H9 (cell line): ENCODE measurements around the gene COL27A1. TPM values are rescaled to one million over a fixed set of nuclear protein-coding genes. Genes with fewer than 3 reads are reported as not detected.

Source experiments
- DNase-seq: peaks from one replicate; pipeline ENCODE4 v3.0.0-alpha.2; 2017
- H2AFZ ChIP-seq: one replicate; pipeline ENCODE4 v1.6.1; 2013; ENCODE audit warnings: mild to moderate bottlenecking, low read length, control low read depth, moderate library complexity
- H2AK5ac ChIP-seq: 2 replicates; pipeline ENCODE4 v1.6.1; 2013; ENCODE audit warnings: low read length, control low read depth, mixed read lengths; ENCODE audit not compliant: insufficient read length
- H2BK120ac ChIP-seq: one replicate; pipeline ENCODE4 v1.6.1; 2013; ENCODE audit warnings: low read depth, mild to moderate bottlenecking, low read length, control low read depth, inconsistent platforms; ENCODE audit not compliant: poor library complexity, severe bottlenecking
- H2BK12ac ChIP-seq: 2 replicates; pipeline ENCODE4 v1.6.1; 2013; ENCODE audit warnings: low read length, control low read depth, mixed read lengths, low read depth; ENCODE audit not compliant: insufficient read length
- H2BK15ac ChIP-seq: 2 replicates; pipeline ENCODE4 v1.6.1; 2013; ENCODE audit warnings: low read depth, low read length, control low read depth
- H2BK20ac ChIP-seq: one replicate; pipeline ENCODE4 v1.6.1; 2013; ENCODE audit warnings: low read depth, mild to moderate bottlenecking, low read length, control low read depth, inconsistent platforms; ENCODE audit not compliant: poor library complexity, severe bottlenecking
- H2BK5ac ChIP-seq: 2 replicates; pipeline ENCODE4 v1.6.1; 2013; ENCODE audit warnings: low read length, control low read depth, mixed read lengths; ENCODE audit not compliant: insufficient read length
- H3K14ac ChIP-seq: 2 replicates; pipeline ENCODE4 v1.6.1; 2013; ENCODE audit warnings: low read length, control low read depth; ENCODE audit not compliant: insufficient read depth
- H3K18ac ChIP-seq: 2 replicates; pipeline ENCODE4 v1.6.1; 2013; ENCODE audit warnings: low read depth, mild to moderate bottlenecking, mixed read lengths, low read length, control low read depth; ENCODE audit not compliant: insufficient read length
- H3K23ac ChIP-seq: 2 replicates; pipeline ENCODE4 v1.6.1; 2013; ENCODE audit warnings: low read length, control low read depth, mixed read lengths, low read depth; ENCODE audit not compliant: insufficient read length
- H3K23me2 ChIP-seq: 2 replicates; pipeline ENCODE4 v1.6.1; 2013; ENCODE audit warnings: low read depth, mild to moderate bottlenecking, mixed read lengths, low read length, control low read depth; ENCODE audit not compliant: insufficient read length, poor library complexity, severe bottlenecking
- H3K27ac ChIP-seq: 2 replicates; pipeline ENCODE4 v1.5.1; 2013; ENCODE audit warnings: low read length, control low read depth, mixed read lengths, low read depth; ENCODE audit not compliant: insufficient read length
- H3K27me3 ChIP-seq: 2 replicates; pipeline ENCODE4 v1.6.1; 2013; ENCODE audit warnings: low read length, control low read depth, inconsistent platforms; ENCODE audit not compliant: insufficient read depth
- H3K4ac ChIP-seq: 2 replicates; pipeline ENCODE4 v1.6.1; 2013; ENCODE audit warnings: low read depth, mild to moderate bottlenecking, control low read depth, inconsistent platforms, low read length, moderate library complexity
- H3K4me1 ChIP-seq: 2 replicates; pipeline ENCODE4 v1.6.1; 2013; ENCODE audit warnings: low read length, control low read depth, inconsistent platforms; ENCODE audit not compliant: insufficient read depth
- H3K4me2 ChIP-seq: 2 replicates; pipeline ENCODE4 v1.6.1; 2013; ENCODE audit warnings: low read length, control low read depth, mixed read lengths; ENCODE audit not compliant: insufficient read length, insufficient read depth
- H3K56ac ChIP-seq: 2 replicates; pipeline ENCODE4 v1.6.1; 2013; ENCODE audit warnings: low read depth, mild to moderate bottlenecking, mixed read lengths, low read length, control low read depth; ENCODE audit not compliant: insufficient read length
- H3K79me1 ChIP-seq: 2 replicates; pipeline ENCODE4 v1.6.1; 2013; ENCODE audit warnings: low read depth, mild to moderate bottlenecking, moderate library complexity, low read length, control low read depth, inconsistent platforms; ENCODE audit not compliant: insufficient read depth, poor library complexity, severe bottlenecking
- H3K79me2 ChIP-seq: 2 replicates; pipeline ENCODE4 v1.6.1; 2013; ENCODE audit warnings: low read length, control low read depth, inconsistent platforms; ENCODE audit not compliant: insufficient read depth
- H3K9ac ChIP-seq: 2 replicates; pipeline ENCODE4 v1.6.1; 2013; ENCODE audit warnings: low read length, control low read depth, mixed read lengths; ENCODE audit not compliant: insufficient read length; ENCODE audit errors: extremely low read depth
- H3K9me3 ChIP-seq: one replicate; pipeline ENCODE4 v1.6.1; 2013; ENCODE audit warnings: low read depth, low read length, inconsistent platforms; ENCODE audit not compliant: control insufficient read depth
- H3T11ph ChIP-seq: one replicate; pipeline ENCODE4 v1.6.1; 2013; ENCODE audit warnings: mild to moderate bottlenecking, low read length, control low read depth, inconsistent platforms
- H4K20me1 ChIP-seq: one replicate; pipeline ENCODE4 v1.6.1; 2013; ENCODE audit not compliant: control insufficient read depth, insufficient read length, insufficient read depth
- H4K5ac ChIP-seq: 2 replicates; pipeline ENCODE4 v1.6.1; 2013; ENCODE audit warnings: low read depth, mild to moderate bottlenecking, mixed read lengths, low read length, control low read depth; ENCODE audit not compliant: insufficient read length
- H4K8ac ChIP-seq: replicated peaks from 2 replicates; pipeline ENCODE4 v1.6.1; 2013; ENCODE audit warnings: low read length, control low read depth, mixed read lengths, low read depth; ENCODE audit not compliant: insufficient read length
- H4K91ac ChIP-seq: 2 replicates; pipeline ENCODE4 v1.6.1; 2013; ENCODE audit warnings: low read depth, mild to moderate bottlenecking, moderate library complexity, mixed read lengths, low read length, control low read depth; ENCODE audit not compliant: insufficient read length
- H3K27ac Mint-ChIP-seq, 3 experiments: 2 replicates in 2 of 3; 3 replicates in 1 of 3; pipeline ENCODE4 v1.8.0; 2020 to 2021; ENCODE audit warnings: mixed read lengths in 3 of 3, mild to moderate bottlenecking in 1 of 3, moderate library complexity in 1 of 3
- H3K27me3 Mint-ChIP-seq: 2 replicates; pipeline ENCODE4 v1.8.0; 2021; ENCODE audit warnings: low read depth, mild to moderate bottlenecking, moderate library complexity, mixed read lengths
- H3K36me3 Mint-ChIP-seq, 3 experiments: 2 replicates in 2 of 3; 3 replicates in 1 of 3; pipeline ENCODE4 v1.8.0; 2020 to 2021; ENCODE audit warnings: low read depth in 3 of 3, mixed read lengths in 3 of 3; ENCODE audit not compliant: insufficient read depth in 1 of 3
- H3K4me1 Mint-ChIP-seq, 2 experiments: 2 replicates each; pipeline ENCODE4 v1.8.0; 2020; ENCODE audit warnings: mixed read lengths in 2 of 2
- H3K4me3 Mint-ChIP-seq, 2 experiments: 2 replicates in 1 of 2; 3 replicates in 1 of 2; pipeline ENCODE4 v1.8.0; 2020 to 2021; ENCODE audit warnings: mild to moderate bottlenecking in 2 of 2, mixed read lengths in 2 of 2, moderate library complexity in 1 of 2
- H3K9me3 Mint-ChIP-seq, 2 experiments: 2 replicates in 1 of 2; 3 replicates in 1 of 2; pipeline ENCODE4 v1.8.0; 2020; ENCODE audit warnings: mild to moderate bottlenecking in 2 of 2, mixed read lengths in 2 of 2, moderate library complexity in 1 of 2
- WGBS: extraction: QIAGEN DNeasy Blood & Tissue Kit; methylation state at CpG from one replicate; pipeline ENCODE4 v1.1.7; 2013; ENCODE audit warnings: missing lambda C conversion rate, low lambda C conversion rate, mixed read lengths; ENCODE audit not compliant: insufficient read length; ENCODE audit errors: extremely low coverage; 5-methylcytosine and 5-hydroxymethylcytosine counted together
- total RNA-seq: library from RNA; stranded (reverse); gene quantifications from 2 replicates; pipeline ENCODE4 v1.2.1, GENCODE V29; 2021
- TF ChIP-seq, protein P1 (sequence below): fragments of 200-600 bp; sonication (generic); conservative IDR thresholded peaks from 3 replicates; pipeline ENCODE4 v1.8.0; 2021; ENCODE audit warnings: antibody characterized with exemption, mild to moderate bottlenecking

COL27A1 gene
- total RNA-seq, 1 experiment from 2014 or later, result 17.9 TPM

DNA sequence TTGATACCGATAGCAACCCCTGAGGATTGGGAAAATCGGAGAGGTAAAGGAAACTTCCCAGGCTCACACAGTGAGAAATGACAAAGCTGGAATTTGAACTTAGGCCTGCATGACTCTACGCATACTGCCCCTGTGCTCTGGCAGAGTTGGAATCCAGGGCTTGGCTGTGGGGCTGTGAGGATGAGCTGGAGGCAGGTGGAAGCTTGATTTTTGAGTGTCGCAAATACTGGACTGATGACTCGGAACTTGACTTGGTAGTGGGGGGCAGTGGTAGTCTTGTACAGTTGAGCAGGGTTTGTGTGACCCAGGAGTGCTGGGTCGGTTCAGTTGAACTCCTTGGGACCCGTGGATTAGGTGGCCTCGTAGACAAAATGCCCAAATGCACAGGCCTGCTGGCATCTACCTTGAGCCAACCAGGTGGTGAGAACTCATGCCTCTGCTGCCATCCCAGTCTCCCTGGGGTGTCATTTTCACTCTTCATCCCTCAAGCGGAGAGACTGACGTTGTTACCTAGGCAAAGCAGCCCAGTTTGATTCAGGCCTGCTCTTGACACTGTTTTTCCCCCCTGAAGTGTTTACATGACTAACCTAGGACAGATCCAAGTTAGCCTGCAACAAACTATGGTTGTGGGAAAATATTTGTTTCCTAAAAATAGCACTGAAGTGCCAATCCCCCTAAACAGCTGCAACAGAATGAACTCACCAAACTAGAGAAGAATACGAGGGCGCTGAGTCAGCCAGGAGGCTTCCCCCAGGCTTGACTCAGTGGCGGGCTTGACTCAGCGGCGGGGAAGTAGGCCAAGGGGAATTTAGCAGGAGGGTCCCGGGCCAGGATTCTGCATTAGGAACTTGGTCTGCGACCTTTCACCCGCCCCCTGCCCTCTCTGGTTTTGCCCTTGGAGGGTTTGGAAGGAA, 121.8 kb downstream of the COL27A1 start:
- Histone ChIP-seq H4K20me1 (no peaks in the 10 kb centered on the region), H4K91ac (no peak overlapping the region), H2BK12ac (no peak overlapping the region), H3K9ac (no peak overlapping the region), H2BK5ac (no peak overlapping the region), H3K18ac (no peak overlapping the region), H4K8ac (no peak overlapping the region), H3K4me2 (no peak overlapping the region), H2AFZ (no peak overlapping the region), H2AK5ac (no peak overlapping the region), H3K9me3 (no peaks in the 10 kb centered on the region), H3K4me1 (no peaks in the 10 kb centered on the region), H2BK20ac (no peak overlapping the region), H4K5ac (no peak overlapping the region), H2BK15ac (no peak overlapping the region), H3K4ac (no peak overlapping the region; the same call in 1 of the 2 replicates), H3K14ac (no peak overlapping the region), H3K23ac (no peak overlapping the region), H2BK120ac (no peak overlapping the region), H3K79me2 (no peaks in the 10 kb centered on the region), H3K27ac (no peak overlapping the region), H3K23me2 (no peaks in the 10 kb centered on the region), H3K79me1 (no peaks in the 10 kb centered on the region), H3K27me3 (no peaks in the 10 kb centered on the region), H3K56ac (no peak overlapping the region), H3T11ph (no peak overlapping the region)
- Mint-ChIP-seq H3K36me3 (peaks cover 0 to 4% (median 2%) of the 10 kb centered on the region in 3 experiments; a peak in 3 of 7 replicates), H3K27ac (peak overlapping the region in 2 of 3 experiments; percentile 37 to 81; a peak in 5 of 7 replicates), H3K9me3 (no peaks in the 10 kb centered on the region), H3K4me3 (no peak overlapping the region; a peak in 1 of 5 replicates), H3K4me1 (no peaks in the 10 kb centered on the region), H3K27me3 (no peaks in the 10 kb centered on the region; the same call in 1 of the 2 replicates)
- TF ChIP-seq, protein P1, sequence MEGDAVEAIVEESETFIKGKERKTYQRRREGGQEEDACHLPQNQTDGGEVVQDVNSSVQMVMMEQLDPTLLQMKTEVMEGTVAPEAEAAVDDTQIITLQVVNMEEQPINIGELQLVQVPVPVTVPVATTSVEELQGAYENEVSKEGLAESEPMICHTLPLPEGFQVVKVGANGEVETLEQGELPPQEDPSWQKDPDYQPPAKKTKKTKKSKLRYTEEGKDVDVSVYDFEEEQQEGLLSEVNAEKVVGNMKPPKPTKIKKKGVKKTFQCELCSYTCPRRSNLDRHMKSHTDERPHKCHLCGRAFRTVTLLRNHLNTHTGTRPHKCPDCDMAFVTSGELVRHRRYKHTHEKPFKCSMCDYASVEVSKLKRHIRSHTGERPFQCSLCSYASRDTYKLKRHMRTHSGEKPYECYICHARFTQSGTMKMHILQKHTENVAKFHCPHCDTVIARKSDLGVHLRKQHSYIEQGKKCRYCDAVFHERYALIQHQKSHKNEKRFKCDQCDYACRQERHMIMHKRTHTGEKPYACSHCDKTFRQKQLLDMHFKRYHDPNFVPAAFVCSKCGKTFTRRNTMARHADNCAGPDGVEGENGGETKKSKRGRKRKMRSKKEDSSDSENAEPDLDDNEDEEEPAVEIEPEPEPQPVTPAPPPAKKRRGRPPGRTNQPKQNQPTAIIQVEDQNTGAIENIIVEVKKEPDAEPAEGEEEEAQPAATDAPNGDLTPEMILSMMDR, result no peak
- peak; percentile 17 for DNase-seq
- WGBS, result no CpG with 5 or more reads among the region's 18 CpGs
